Activated CD4-positive, alpha-beta T cell treated with anti-CD3 and anti-CD28 coated beads, Interleukin-2, amount 50 U/mL, for 24 hours (primary cell): Measurements from ENCODE around the gene RRP1.

Source experiments
- DNase-seq, 2 donors: peaks; one replicate each; pipeline ENCODE4 v3.0.0-alpha.2; 2020; ENCODE audit warnings: low read depth in 1 of 2, low spot score in 1 of 2

Gene RRP1

GRCh38 chr21:43758811-43759210 lies 30.6 kb upstream of the RRP1 start:
- no peak for DNase-seq

- DNase-seq = no peak
Observed at GRCh38 chr21:43759651-43760050, 29.7 kb upstream of the RRP1 start.

DNA sequence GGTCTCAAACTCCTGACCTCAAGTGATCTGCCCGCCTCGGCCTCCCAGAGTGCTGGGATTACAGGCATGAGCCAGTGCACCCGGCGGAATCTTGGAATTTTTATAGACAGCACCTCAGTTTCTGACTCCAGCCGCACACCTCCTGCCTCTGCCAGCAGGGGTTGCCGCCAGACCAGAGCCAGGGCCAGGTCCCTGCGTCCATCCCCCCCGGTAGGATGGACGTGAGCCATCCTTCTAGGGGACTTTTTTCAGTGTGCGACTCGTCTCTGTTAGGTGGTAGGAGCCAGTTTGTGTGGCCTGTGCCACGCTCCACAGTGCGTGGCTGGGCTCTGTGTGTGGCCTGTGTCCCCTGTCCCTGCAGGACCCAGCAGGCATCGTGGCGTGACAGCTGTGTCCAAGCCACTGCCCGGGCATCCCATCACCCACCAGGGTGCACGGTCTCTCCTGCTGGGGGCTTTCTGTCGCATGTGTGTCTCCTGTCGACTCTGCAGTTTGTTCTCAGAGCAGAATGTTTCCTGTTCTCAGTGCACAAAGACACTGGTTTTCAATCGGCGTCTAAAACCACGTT lies 28.9 kb upstream of the RRP1 start:
- DNase-seq = no peak

- DNase-seq = no peak
Observed at GRCh38 chr21:43761886-43762285, 27.5 kb upstream of the RRP1 start.

DNA sequence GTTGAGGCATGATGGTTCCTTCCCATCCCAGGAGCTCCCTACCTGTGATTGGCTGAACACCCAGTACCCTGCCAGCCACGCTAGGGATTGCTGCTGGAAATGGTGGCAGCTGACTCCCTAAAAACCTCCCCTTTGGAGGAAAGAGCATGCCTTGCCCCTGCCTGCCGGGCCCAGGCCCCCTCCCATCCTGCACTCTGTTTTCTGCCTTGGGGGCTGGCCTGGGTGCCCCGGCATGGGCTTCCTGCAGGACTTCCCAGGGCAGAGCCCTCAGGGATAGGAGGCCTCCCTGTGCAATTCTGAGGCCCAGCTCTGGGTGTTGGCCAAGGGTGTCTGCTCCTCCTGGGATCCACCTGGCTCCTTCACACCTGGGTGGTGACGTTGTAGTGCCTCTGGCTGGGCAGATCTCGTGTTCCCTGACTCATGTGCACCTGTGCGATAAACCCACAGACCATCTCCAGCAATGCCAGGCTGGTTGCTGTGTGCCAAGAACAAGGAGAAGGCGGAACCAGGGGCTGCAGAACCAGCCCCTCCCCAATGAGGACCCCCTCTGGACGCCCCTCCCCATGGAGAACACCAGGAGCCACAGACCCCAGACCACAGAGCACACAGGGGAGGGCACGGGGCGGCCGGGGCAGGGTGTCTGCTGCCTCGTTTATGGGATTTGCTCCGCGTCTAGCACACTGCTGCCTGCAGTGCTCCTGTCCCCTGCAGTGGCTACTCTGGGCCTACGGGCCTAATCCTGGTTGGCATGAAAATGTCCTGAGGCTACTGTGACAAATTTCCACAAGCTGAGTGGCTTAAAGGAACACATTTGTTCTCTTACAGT lies 26.9 kb upstream of the RRP1 start:
- no peak for DNase-seq

- no peak for DNase-seq
Observed at GRCh38 chr21:43763901-43764523, 25.4 kb upstream of the RRP1 start.

GRCh38 chr21:43764576-43765495 lies 24.5 kb upstream of the RRP1 start:
- no peak for DNase-seq

- no peak for DNase-seq
Observed at GRCh38 chr21:43766734-43767497, 22.5 kb upstream of the RRP1 start.

- no peak for DNase-seq
Observed at GRCh38 chr21:43767498-43767983, 21.8 kb upstream of the RRP1 start.

DNA sequence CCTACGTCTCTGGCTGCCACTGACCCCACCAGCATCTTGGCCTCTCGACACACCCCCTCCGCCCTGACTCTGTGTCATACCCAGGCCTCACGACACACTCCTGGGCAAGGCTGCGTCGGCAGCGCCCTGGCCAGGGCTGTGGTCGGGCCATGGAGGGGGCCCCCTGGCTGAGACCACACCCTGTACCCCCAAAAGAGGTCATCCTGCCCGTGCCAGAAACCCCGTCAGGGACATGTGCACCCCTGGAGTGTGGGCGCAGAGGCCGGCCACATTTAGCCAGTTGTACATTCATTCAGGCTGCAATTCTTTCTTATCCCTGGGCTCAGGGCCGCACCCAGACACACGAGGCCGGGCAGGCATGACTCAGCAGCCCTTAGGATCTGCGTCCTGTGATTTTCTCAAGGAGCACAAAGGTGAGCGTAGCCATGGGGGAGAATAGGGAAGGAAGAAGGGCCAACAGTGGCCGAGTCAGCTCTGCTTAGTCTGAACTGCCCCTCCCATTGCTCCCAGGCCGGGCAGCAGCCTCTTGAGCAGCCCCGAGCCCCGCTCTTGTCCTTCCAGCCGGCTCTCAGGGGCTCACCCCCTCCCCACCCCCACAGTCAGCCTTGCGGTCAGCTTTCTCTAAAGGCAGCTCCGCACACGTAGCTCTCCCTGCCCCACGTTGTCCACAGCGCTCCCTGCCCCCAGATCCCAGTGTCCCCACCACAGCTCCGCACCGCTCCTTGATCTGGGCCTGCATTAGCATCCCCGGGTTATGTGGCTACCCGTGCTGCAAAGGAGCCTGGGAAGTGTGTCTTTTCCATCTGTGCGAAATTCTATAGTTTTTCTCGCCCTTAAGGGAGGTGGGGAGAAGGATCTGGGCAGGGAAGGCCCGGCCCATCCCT lies 21.2 kb upstream of the RRP1 start:
- no peak for DNase-seq

DNA sequence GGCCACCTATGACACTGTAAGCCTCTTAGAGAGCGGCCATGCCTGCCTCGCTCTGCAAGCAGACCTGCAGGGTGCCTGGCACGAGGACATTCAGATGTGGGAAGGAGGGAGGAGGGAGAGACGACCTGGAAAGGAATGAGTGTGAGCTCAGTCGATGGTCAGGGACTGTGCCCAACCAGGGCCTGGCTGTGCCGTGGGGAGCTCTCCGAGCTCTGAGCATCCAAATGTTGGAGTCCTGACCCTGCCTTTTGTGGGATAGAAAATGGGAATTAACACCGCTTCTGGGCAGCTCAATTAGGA lies 20.6 kb upstream of the RRP1 start:
- DNase-seq = no peak

DNA sequence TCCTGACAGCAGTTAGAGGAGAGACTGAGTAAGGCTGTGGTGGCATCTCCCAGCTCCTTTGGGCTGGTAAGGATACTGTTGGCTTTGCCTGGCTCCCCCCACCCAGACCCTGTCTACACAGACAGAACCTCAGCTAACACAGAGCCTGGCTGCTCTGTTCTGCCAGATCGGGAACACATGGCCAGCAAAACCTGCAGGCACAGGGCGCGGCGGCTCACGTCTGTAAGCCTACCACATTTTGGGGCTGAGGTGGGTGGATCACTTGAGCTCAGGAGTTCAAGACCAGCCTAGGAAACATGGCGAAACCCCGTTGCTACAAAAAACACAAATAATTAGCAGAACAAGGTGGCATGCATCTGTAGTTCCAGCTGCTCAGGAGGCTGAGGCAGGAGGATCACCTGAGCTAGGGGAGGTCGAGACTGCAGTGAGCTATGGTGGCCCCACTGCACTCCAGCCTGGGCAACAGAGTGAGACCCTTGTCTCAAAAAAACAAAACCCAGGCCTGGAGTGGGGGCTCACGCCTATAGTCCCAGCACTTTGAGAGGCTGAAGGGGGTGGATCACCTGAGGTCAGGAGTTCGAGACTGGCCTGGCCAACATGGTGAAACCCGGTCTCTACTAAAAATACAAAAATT lies 19.9 kb upstream of the RRP1 start:
- DNase-seq = no peak

DNA sequence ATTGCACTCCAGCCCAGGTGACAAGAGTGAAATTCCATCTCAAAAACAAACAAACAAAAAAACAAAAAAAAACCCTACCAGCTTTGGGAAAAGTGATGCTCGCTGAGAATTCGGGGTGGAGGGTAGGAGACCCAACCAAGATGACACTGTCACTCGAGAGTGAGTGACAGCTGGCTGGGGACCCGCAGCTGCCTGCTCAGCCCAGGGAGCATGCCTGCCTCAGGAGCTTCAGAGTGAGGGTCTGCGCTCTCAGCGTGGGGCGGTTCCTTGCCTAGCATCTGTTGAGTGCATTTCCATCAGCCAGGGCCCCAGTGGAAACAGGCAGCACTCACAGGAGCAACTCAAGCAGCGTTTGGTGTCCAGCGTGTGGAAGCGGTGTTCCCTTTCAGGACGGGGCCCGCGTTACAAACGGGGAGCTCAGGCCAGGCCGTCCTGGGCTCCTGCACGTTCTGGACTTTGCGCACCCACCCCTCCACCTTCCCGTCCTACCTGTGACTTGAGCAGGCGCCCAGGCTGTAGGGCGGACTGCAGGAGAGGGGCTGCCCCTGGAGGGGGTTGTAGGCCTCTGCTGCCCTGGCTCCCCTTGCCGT lies 19.2 kb upstream of the RRP1 start:
- no peak for DNase-seq

GRCh38 chr21:43771199-43771675 lies 18.1 kb upstream of the RRP1 start:
- no peak for DNase-seq

- DNase-seq = no peak
Observed at GRCh38 chr21:43771698-43772424, 17.5 kb upstream of the RRP1 start.

DNA sequence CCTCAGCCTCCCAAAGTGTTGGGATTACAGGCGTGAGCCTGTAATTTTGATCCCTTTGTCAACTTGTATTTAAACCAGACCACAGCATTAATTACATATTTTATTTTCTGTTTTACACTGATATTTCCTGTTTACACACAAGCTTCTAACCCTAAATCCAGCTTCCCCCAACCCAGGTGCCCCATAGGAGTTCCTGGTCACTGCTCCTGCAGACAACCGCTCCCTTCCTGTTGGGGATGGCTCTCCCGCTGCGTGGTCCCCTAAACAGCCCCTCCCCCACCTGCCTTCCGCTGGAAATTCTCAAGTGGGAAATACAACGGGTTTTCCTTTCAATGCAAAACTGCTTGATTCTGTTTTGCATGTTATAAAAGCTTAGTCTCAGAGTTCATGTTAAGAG lies 17.0 kb upstream of the RRP1 start:
- DNase-seq = no peak

DNA sequence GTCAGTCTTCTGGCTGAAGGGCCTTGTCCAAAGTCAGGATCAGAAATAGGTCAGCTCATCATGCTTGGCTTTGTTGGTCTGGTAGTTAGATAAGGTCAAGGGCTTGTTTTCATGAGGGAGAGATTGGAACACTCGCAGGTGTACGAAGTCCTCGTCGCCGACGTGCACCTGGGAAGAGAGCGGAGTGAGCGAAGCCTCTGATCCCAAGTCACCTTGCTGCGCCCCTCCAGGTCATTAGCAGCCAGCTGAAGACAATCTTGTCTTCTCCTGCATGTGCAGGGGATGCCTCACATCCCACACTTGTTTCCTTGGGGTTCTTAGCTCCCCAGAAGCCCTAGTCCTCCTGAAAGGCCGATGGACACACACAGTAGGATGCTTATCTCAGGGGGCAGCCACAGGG lies 15.2 kb upstream of the RRP1 start:
- DNase-seq = no peak

- no peak for DNase-seq
Observed at GRCh38 chr21:43775190-43775589, 14.2 kb upstream of the RRP1 start.
